Measurements from ENCODE around the gene USP11.

Gene USP11

DNA sequence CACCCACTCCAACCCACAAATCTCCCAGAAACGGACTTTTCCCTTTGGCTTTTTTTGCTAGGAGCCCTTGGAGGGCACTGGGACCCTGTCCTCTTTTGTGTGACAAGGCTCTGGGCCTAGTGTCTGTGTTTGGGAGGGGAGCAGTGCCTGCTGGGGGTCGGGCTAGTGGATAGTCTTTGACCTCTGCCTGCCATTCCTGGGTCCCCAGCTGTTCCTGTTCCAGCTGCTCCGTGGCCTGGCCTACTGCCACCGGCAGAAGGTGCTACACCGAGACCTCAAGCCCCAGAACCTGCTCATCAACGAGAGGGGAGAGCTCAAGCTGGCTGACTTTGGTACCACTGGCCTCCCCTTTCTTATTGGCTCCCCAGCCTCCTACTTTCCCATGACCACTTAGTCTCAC is 6.7 kb upstream of the USP11 start:
- Histone ChIP-seq H3K4me3 (ENCODE audit: low read depth, low read length) (no peak overlapping the region), H3K27me3 (ENCODE audit: insufficient read depth, low read length) (no peaks in the 10 kb centered on the region), H3K36me3 (ENCODE audit: insufficient read depth, low read length) (peaks cover 4% of the 10 kb centered on the region; the same call in 1 of the 2 replicates), H3K79me2 (ENCODE audit: control insufficient read depth, insufficient read depth, low read length, unreplicated experiment) (peaks cover 21% of the 10 kb centered on the region), H3K27ac (ENCODE audit: low read depth, low read length) (no peak overlapping the region), H3K4me1 (ENCODE audit: control insufficient read depth, insufficient read depth, low read length, unreplicated experiment) (no peaks in the 10 kb centered on the region), H2AFZ (ENCODE audit: low read length, unreplicated experiment) (no peak overlapping the region)

- H3K4me3 ChIP-seq (ENCODE audit: low read depth, low read length): no peak overlapping the region
- H3K27ac ChIP-seq (ENCODE audit: low read depth, low read length): no peak overlapping the region
- H3K36me3 ChIP-seq (ENCODE audit: insufficient read depth, low read length): peaks cover 4% of the 10 kb centered on the region; the same call in 1 of the 2 replicates
These were observed 6.1 kb upstream of the USP11 start for GRCh38 chrX:47226531-47227333.

GRCh38 chrX:47227334-47227583 is 5.5 kb upstream of the USP11 start:
- H2AFZ ChIP-seq (ENCODE audit: low read length, unreplicated experiment): no peak overlapping the region
- H3K36me3 ChIP-seq (ENCODE audit: insufficient read depth, low read length): peaks cover 4% of the 10 kb centered on the region; the same call in 1 of the 2 replicates
- no peaks in the 10 kb centered on the region for H3K27me3 ChIP-seq (ENCODE audit: insufficient read depth, low read length)
- peaks cover 12% of the 10 kb centered on the region for H3K79me2 ChIP-seq (ENCODE audit: control insufficient read depth, insufficient read depth, low read length, unreplicated experiment)
- peaks cover 1% of the 10 kb centered on the region for H3K4me1 ChIP-seq (ENCODE audit: control insufficient read depth, insufficient read depth, low read length, unreplicated experiment)
- H3K4me3 ChIP-seq (ENCODE audit: low read depth, low read length): no peak overlapping the region
- no peak overlapping the region for H3K27ac ChIP-seq (ENCODE audit: low read depth, low read length)

More at GRCh38 chrX:47226531-47227333, 6.1 kb upstream of the USP11 start:
- Histone ChIP-seq H3K79me2 (ENCODE audit: control insufficient read depth, insufficient read depth, low read length, unreplicated experiment) (peaks cover 14% of the 10 kb centered on the region), H3K27me3 (ENCODE audit: insufficient read depth, low read length) (no peaks in the 10 kb centered on the region), H3K4me1 (ENCODE audit: control insufficient read depth, insufficient read depth, low read length, unreplicated experiment) (no peaks in the 10 kb centered on the region), H2AFZ (ENCODE audit: low read length, unreplicated experiment) (no peak overlapping the region)

DNA sequence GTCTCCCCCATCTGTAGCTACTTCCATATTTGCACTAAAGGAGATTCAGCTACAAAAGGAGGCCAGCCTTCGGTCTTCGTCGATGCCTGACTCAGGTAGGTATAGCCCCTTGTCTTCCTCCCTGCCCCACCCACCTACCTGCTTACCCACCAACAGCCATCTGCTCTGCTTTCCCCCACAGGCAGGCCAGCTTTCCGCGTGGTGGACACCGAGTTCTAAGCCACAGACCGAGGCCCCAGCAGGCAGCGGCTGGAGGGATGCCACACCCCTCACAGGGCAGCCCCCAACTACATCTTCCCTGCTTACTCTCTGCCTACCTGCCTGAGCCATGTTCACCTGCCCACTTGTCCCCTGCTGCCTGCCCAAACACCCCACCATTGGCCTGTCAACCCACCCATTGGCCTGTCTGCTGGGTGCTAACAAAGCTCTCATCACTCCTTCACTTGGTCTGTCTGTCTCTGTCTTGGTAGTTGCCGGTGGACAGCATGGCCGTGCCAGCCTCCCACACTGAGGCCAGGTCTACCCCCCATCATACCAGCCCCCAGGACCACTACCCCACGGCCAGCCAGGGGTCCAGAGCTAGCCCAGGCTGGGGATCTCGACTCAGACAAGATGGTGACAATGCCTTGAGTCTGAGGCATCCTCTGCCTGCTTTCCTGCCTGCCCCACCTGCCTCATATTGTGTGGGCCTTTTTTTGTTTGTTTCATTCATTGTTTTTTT is 4.1 kb upstream of the USP11 start:
- Histone ChIP-seq H2AFZ (ENCODE audit: low read length, unreplicated experiment) (no peak overlapping the region), H3K79me2 (ENCODE audit: control insufficient read depth, insufficient read depth, low read length, unreplicated experiment) (peaks cover 8% of the 10 kb centered on the region), H3K4me1 (ENCODE audit: control insufficient read depth, insufficient read depth, low read length, unreplicated experiment) (peaks cover 4% of the 10 kb centered on the region), H3K27ac (ENCODE audit: low read depth, low read length) (no peak overlapping the region), H3K27me3 (ENCODE audit: insufficient read depth, low read length) (no peaks in the 10 kb centered on the region), H3K4me3 (ENCODE audit: low read depth, low read length) (no peak overlapping the region), H3K36me3 (ENCODE audit: insufficient read depth, low read length) (peaks cover 4% of the 10 kb centered on the region; the same call in 1 of the 2 replicates)

GRCh38 chrX:47229427-47229826 is 3.4 kb upstream of the USP11 start:
- Histone ChIP-seq H3K4me1 (ENCODE audit: control insufficient read depth, insufficient read depth, low read length, unreplicated experiment) (peaks cover 4% of the 10 kb centered on the region), H3K79me2 (ENCODE audit: control insufficient read depth, insufficient read depth, low read length, unreplicated experiment) (peaks cover 15% of the 10 kb centered on the region), H2AFZ (ENCODE audit: low read length, unreplicated experiment) (no peak overlapping the region), H3K27me3 (ENCODE audit: insufficient read depth, low read length) (no peaks in the 10 kb centered on the region), H3K4me3 (ENCODE audit: low read depth, low read length) (no peak overlapping the region), H3K36me3 (ENCODE audit: insufficient read depth, low read length) (peaks cover 4% of the 10 kb centered on the region; the same call in 1 of the 2 replicates), H3K27ac (ENCODE audit: low read depth, low read length) (no peak overlapping the region)

DNA sequence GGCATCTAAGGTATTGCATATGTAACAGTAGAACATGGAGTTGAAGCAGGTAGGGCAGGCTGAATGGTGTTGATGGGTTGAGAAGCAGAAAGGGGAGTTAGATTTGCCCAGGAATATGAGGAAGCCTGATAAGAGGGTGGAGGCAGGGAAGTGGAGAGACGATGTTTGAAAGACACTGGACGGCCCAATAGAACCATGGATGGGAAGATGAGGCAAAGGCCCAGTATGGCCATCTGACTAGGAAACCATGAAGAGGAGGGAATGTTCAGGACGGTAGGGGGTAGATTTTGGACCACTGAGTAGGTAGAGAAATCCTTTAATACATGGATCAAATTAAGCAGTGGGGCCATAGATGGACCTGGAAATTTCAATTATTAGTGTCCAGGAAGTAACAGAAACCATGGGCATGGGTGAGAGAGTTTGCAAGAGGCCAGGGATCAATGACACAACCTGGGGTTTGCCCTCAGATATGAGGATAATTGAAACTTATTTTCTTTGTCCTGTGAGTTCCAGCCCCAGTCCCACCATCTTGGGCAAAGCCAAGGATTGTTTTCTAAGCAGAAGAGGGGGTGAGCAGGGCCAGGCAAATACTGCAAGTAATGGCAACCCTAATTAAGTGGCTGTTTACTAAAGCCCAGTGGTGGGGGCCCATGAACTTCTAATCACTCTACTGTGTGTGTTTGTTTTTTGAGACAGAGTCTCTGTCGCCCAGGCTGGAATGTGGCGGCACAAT is 2.5 kb upstream of the USP11 start:
- no peak overlapping the region for H3K4me3 ChIP-seq (ENCODE audit: low read depth, low read length)
- no peak overlapping the region for H2AFZ ChIP-seq (ENCODE audit: low read length, unreplicated experiment)
- no peaks in the 10 kb centered on the region for H3K27me3 ChIP-seq (ENCODE audit: insufficient read depth, low read length)
- H3K4me1 ChIP-seq (ENCODE audit: control insufficient read depth, insufficient read depth, low read length, unreplicated experiment): peaks cover 6% of the 10 kb centered on the region
- H3K36me3 ChIP-seq (ENCODE audit: insufficient read depth, low read length): peaks cover 4% of the 10 kb centered on the region; the same call in 1 of the 2 replicates
- peaks cover 22% of the 10 kb centered on the region for H3K79me2 ChIP-seq (ENCODE audit: control insufficient read depth, insufficient read depth, low read length, unreplicated experiment)
- H3K27ac ChIP-seq (ENCODE audit: low read depth, low read length): no peak overlapping the region

- Histone ChIP-seq H3K79me2 (ENCODE audit: control insufficient read depth, insufficient read depth, low read length, unreplicated experiment) (peaks cover 31% of the 10 kb centered on the region), H3K27ac (ENCODE audit: low read depth, low read length) (peak overlapping the region; percentile 94; the same call in 1 of the 2 replicates), H3K4me1 (ENCODE audit: control insufficient read depth, insufficient read depth, low read length, unreplicated experiment) (peaks cover 11% of the 10 kb centered on the region), H2AFZ (ENCODE audit: low read length, unreplicated experiment) (no peak overlapping the region), H3K36me3 (ENCODE audit: insufficient read depth, low read length) (peaks cover 4% of the 10 kb centered on the region; the same call in 1 of the 2 replicates), H3K4me3 (ENCODE audit: low read depth, low read length) (no peak overlapping the region), H3K27me3 (ENCODE audit: insufficient read depth, low read length) (no peaks in the 10 kb centered on the region)
These were observed 1.6 kb upstream of the USP11 start for GRCh38 chrX:47231167-47231566.

DNA sequence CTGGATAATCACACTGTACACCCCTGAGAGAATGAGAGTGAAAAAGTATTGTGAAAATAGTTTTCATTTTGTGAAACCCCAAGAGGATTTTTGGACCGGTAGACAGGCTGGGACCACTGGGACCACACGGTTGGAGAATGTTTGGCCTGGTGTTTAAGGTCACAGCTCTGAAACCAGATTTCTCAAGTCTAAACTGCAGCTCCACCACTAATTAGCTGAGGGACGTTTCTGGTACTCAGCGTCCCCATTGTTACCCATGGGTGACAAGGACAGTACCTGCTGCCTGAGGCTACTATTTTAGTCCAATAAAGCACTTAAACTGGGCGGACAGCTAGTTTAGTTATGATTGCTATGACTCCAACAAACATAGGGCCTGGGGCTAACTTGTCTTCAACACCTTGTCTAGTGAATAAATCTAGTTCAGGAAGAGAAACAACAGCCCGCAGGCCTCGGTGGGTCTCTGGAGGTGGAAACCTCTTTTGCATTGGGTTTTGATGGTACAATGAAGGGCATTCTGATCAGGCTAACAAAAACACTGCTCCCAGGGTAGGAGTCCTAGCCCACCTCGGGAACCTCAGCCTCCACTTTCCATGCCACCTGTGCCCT is 509 bp upstream of the USP11 start:
- Histone ChIP-seq H2AFZ (ENCODE audit: low read length, unreplicated experiment) (no peak overlapping the region), H3K27me3 (ENCODE audit: insufficient read depth, low read length) (no peaks in the 10 kb centered on the region), H3K36me3 (ENCODE audit: insufficient read depth, low read length) (peaks cover 4% of the 10 kb centered on the region; the same call in 1 of the 2 replicates), H3K79me2 (ENCODE audit: control insufficient read depth, insufficient read depth, low read length, unreplicated experiment) (peaks cover 42% of the 10 kb centered on the region), H3K4me3 (ENCODE audit: low read depth, low read length) (peak overlapping the region; percentile 80), H3K27ac (ENCODE audit: low read depth, low read length) (peak overlapping the region; percentile 94), H3K4me1 (ENCODE audit: control insufficient read depth, insufficient read depth, low read length, unreplicated experiment) (peaks cover 11% of the 10 kb centered on the region)

- Histone ChIP-seq H3K27ac (ENCODE audit: low read depth, low read length) (peak overlapping the region; percentile 94), H3K4me3 (ENCODE audit: low read depth, low read length) (peak overlapping the region; percentile 80), H3K79me2 (ENCODE audit: control insufficient read depth, insufficient read depth, low read length, unreplicated experiment) (peaks cover 42% of the 10 kb centered on the region), H2AFZ (ENCODE audit: low read length, unreplicated experiment) (no peak overlapping the region), H3K27me3 (ENCODE audit: insufficient read depth, low read length) (no peaks in the 10 kb centered on the region), H3K36me3 (ENCODE audit: insufficient read depth, low read length) (no peaks in the 10 kb centered on the region), H3K4me1 (ENCODE audit: control insufficient read depth, insufficient read depth, low read length, unreplicated experiment) (peaks cover 11% of the 10 kb centered on the region)
These were observed 714 bp downstream of the USP11 start for GRCh38 chrX:47233333-47234113.

GRCh38 chrX:47234583-47234982 is 1.8 kb downstream of the USP11 start:
- Histone ChIP-seq H3K27me3 (ENCODE audit: insufficient read depth, low read length) (no peaks in the 10 kb centered on the region), H3K79me2 (ENCODE audit: control insufficient read depth, insufficient read depth, low read length, unreplicated experiment) (peaks cover 42% of the 10 kb centered on the region), H3K4me1 (ENCODE audit: control insufficient read depth, insufficient read depth, low read length, unreplicated experiment) (peaks cover 11% of the 10 kb centered on the region), H2AFZ (ENCODE audit: low read length, unreplicated experiment) (no peak overlapping the region), H3K36me3 (ENCODE audit: insufficient read depth, low read length) (no peaks in the 10 kb centered on the region), H3K4me3 (ENCODE audit: low read depth, low read length) (peak overlapping the region; percentile 80), H3K27ac (ENCODE audit: low read depth, low read length) (peak overlapping the region; percentile 94)
